Measurements from ENCODE around the gene PTPDC1. TPM values are rescaled to one million over a fixed set of nuclear protein-coding genes. Genes with fewer than 3 reads are reported as not detected.

PTPDC1 gene
- total and polyA plus RNA-seq, 2 of the 4 experiments (the other 2 are of a cell fraction), result 3.9 to 6.1 TPM

DNA sequence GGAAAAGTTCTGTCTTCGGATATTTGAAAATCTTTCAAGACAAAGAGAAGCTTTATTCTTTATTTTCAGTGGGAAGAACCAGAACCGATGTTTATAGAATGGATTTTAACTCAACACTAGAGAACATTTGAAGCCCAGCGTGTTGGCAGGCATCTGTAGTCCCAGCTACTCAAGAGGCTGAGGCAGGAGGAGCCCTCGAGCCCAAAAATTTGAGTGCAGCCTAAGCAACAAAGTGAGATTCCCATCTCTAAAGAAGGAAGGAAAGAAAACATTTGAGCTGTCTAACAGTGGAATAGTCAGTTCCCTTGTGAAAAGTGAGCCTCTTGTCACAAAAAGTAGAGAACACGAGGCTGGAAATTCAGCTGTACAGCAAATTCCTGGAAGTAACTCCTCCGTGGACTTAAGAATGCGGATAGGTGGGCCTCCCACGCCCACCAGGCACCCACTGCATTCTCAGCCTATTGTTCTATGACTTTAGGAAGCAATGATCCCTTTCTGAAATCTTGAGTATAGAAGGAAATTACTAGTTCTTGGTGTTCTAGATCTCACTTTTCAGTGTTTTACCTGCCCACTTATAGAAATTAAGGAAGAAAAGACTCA, 2.3 kb upstream of the PTPDC1 start:
- Histone ChIP-seq H4K91ac (ENCODE audit: insufficient read depth, low read depth, low read length) (no peak overlapping the region), H3K9ac (ENCODE audit: low read depth, low read length) (no peak overlapping the region), H3K4ac (ENCODE audit: low read depth, low read length) (no peak overlapping the region), H3K79me1 (ENCODE audit: low read depth in 1 of 2, low read length in 2 of 2) (no peaks in the 10 kb centered on the region; a peak in 1 of 4 replicates), H3K9me3 (ENCODE audit: control insufficient read depth, insufficient read depth, low read length) (no peaks in the 10 kb centered on the region), H4K8ac (ENCODE audit: low read depth in 2 of 2, low read length in 2 of 2) (no peak overlapping the region), H2AFZ (replicated peaks; ENCODE audit: low read length, poor library complexity) (no peak overlapping the region), H3K56ac (ENCODE audit: extremely low read depth, insufficient read depth, low read length) (no peak overlapping the region), H2AK5ac (ENCODE audit: low read depth, low read length) (no peak overlapping the region), H3K14ac (replicated peaks; ENCODE audit: low read depth, low read length) (no peak overlapping the region), H4K5ac (ENCODE audit: low read depth, low read length) (no peak overlapping the region), H3K4me1 (ENCODE audit: control insufficient read depth, insufficient read depth, low read length) (peaks cover 7% of the 10 kb centered on the region), H3K27ac (ENCODE audit: insufficient read depth, low read length) (no peak overlapping the region), H3K36me3 (ENCODE audit: control insufficient read depth, insufficient read depth, low read length) (peaks cover 2% of the 10 kb centered on the region; the same call in 1 of the 2 replicates), H3K4me2 (ENCODE audit: low read depth, low read length) (no peak overlapping the region), H2AK9ac (replicated peaks; ENCODE audit: low read depth, low read length, poor library complexity) (no peak overlapping the region), H2BK5ac (ENCODE audit: low read depth, low read length, poor library complexity, severe bottlenecking) (no peak overlapping the region), H3K23ac (ENCODE audit: low read depth, low read length) (no peak overlapping the region), H3K9me1 (ENCODE audit: insufficient read depth, low read length) (peaks cover 9% of the 10 kb centered on the region; the same call in 1 of the 2 replicates), H2BK120ac (ENCODE audit: low read depth, low read length) (no peak overlapping the region), H4K20me1 (ENCODE audit: insufficient read depth, low read length) (no peaks in the 10 kb centered on the region; the same call in 1 of the 2 replicates), H3K27me3 (ENCODE audit: control insufficient read depth, insufficient read depth, low read length) (no peaks in the 10 kb centered on the region), H2BK20ac (ENCODE audit: low read depth, low read length) (no peak overlapping the region), H2BK15ac (ENCODE audit: low read depth, low read length) (no peak overlapping the region), H3K18ac (ENCODE audit: low read depth, low read length) (no peak overlapping the region), H3K4me3 (ENCODE audit: insufficient read depth, low read depth, low read length) (no peak overlapping the region)
- ChIA-PET CTCF (interaction anchor here (1.5 kb wide), 1 partner anchor 10 kb away, joined by 4 read pairs; no protein-coding TSS in a partner anchor), POLR2A (ENCODE audit: unreplicated experiment) (no interaction called here)
- intact Hi-C loops (cut with micrococcal nuclease), result no loop called here
- DNase-seq, result no peak
- dilution Hi-C loops (cut with HindIII; ENCODE audit: low sequenced_read_pairs, unreplicated experiment), result no loop called here
- TF ChIP-seq POLR2A (IDR thresholded peaks at IDR 0.05; ENCODE audit: low read depth, low read length) (no peak), RAD21 (IDR thresholded peaks at IDR 0.05; ENCODE audit: low read length) (no peak), CHD1 (IDR thresholded peaks at IDR 0.05; ENCODE audit: low read depth, low read length) (no peak), NFE2L2 (IDR thresholded peaks at IDR 0.05; ENCODE audit: low read depth, low read length) (no peak), MAFK (IDR thresholded peaks at IDR 0.05; ENCODE audit: low read depth, low read length) (no peak), SMC3 (IDR thresholded peaks at IDR 0.05; ENCODE audit: low read depth, low read length) (no peak), MAZ (IDR thresholded peaks at IDR 0.05; ENCODE audit: borderline replicate concordance, low read depth, low read length) (no peak), CEBPB (IDR thresholded peaks at IDR 0.05; ENCODE audit: low read depth, low read length) (no peak), MXI1 (IDR thresholded peaks at IDR 0.05; ENCODE audit: borderline replicate concordance, low read depth, low read length) (no peak), RCOR1 (IDR thresholded peaks at IDR 0.05; ENCODE audit: insufficient replicate concordance, low read length) (no peak), BHLHE40 (IDR thresholded peaks at IDR 0.05; ENCODE audit: low read depth, low read length) (no peak), RFX5 (IDR thresholded peaks at IDR 0.05; ENCODE audit: low read depth, low read length) (no peak)
- TF ChIP-seq, protein P1, sequence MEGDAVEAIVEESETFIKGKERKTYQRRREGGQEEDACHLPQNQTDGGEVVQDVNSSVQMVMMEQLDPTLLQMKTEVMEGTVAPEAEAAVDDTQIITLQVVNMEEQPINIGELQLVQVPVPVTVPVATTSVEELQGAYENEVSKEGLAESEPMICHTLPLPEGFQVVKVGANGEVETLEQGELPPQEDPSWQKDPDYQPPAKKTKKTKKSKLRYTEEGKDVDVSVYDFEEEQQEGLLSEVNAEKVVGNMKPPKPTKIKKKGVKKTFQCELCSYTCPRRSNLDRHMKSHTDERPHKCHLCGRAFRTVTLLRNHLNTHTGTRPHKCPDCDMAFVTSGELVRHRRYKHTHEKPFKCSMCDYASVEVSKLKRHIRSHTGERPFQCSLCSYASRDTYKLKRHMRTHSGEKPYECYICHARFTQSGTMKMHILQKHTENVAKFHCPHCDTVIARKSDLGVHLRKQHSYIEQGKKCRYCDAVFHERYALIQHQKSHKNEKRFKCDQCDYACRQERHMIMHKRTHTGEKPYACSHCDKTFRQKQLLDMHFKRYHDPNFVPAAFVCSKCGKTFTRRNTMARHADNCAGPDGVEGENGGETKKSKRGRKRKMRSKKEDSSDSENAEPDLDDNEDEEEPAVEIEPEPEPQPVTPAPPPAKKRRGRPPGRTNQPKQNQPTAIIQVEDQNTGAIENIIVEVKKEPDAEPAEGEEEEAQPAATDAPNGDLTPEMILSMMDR (conservative IDR thresholded peaks at IDR 0.05; ENCODE audit: low read depth, low read length), result no peak
- in situ Hi-C loops (cut with MboI; ENCODE audit: low sequenced_read_pairs), result no loop called here
- no peak for ATAC-seq (ENCODE audit: low read depth)
- no TSS peak for BruUV-seq (replicated peaks)
- WGBS, 2 experiments (ENCODE audit: extremely low coverage in 2 of 2, insufficient read length in 1 of 2), result no CpG with 5 or more reads among the region's 8 CpGs
